ENCODE measurements around the gene CTNNBIP1. TPM values are rescaled to one million over a fixed set of nuclear protein-coding genes. Genes with fewer than 3 reads are reported as not detected.

Gene CTNNBIP1
- total RNA-seq, 1 experiment from 2014 or later = 14.6 TPM

GRCh38 chr1:9929431-9930385, 19.6 kb upstream of the CTNNBIP1 start:
- no peaks in the 10 kb centered on the region for H3K9me3 ChIP-seq (ENCODE audit: low read depth, low read length, poor library complexity, severe bottlenecking)
- H3K4me1 ChIP-seq (ENCODE audit: insufficient read depth, low read length, poor library complexity, severe bottlenecking) = peaks cover 6% of the 10 kb centered on the region
- H3K36me3 ChIP-seq (ENCODE audit: insufficient read depth, low read length, poor library complexity, severe bottlenecking) = peaks cover 20% of the 10 kb centered on the region
- TF ChIP-seq EZH2 (IDR thresholded peaks at IDR 0.05; ENCODE audit: borderline replicate concordance, low read depth, low read length, poor library complexity, severe bottlenecking) (no peak), CTCF (conservative IDR thresholded peaks at IDR 0.05; ENCODE audit: low read depth, low read length) (no peak)
- BruUV-seq (replicated peaks) = TSS peak; percentile 13
- H3K27ac ChIP-seq (ENCODE audit: low read depth, low read length, poor library complexity, severe bottlenecking) = no peak overlapping the region
- intact Hi-C loops (cut with micrococcal nuclease; ENCODE audit: unreplicated experiment) = no loop called here
- DNase-seq (ENCODE audit: low spot score) = peak; percentile 26
- CTCF ChIA-PET = interaction anchor here (0.7 kb wide), 1 partner anchor 217 kb away, joined by 3 read pairs; no protein-coding TSS in a partner anchor
- POLR2A ChIA-PET (ENCODE audit: low non-redundant PET) = no interaction called here
- H3K27me3 ChIP-seq (replicated peaks; ENCODE audit: insufficient read depth, low read depth, low read length, poor library complexity) = no peaks in the 10 kb centered on the region
- H3K4me3 ChIP-seq (ENCODE audit: low read depth, low read length, poor library complexity, severe bottlenecking) = no peak overlapping the region

- no peaks in the 10 kb centered on the region for H3K9me3 ChIP-seq (ENCODE audit: low read depth, low read length, poor library complexity, severe bottlenecking)
- peaks cover 8% of the 10 kb centered on the region for H3K36me3 ChIP-seq (ENCODE audit: insufficient read depth, low read length, poor library complexity, severe bottlenecking)
- no peak for DNase-seq (ENCODE audit: low spot score)
- H3K4me1 ChIP-seq (ENCODE audit: insufficient read depth, low read length, poor library complexity, severe bottlenecking) = peaks cover 17% of the 10 kb centered on the region
- BruUV-seq (replicated peaks) = no TSS peak
- POLR2A ChIA-PET (ENCODE audit: low non-redundant PET) = no interaction called here
- CTCF ChIA-PET = no interaction called here
- no peak overlapping the region for H3K27ac ChIP-seq (ENCODE audit: low read depth, low read length, poor library complexity, severe bottlenecking)
- intact Hi-C loops (cut with micrococcal nuclease; ENCODE audit: unreplicated experiment) = no loop called here
- no peaks in the 10 kb centered on the region for H3K27me3 ChIP-seq (replicated peaks; ENCODE audit: insufficient read depth, low read depth, low read length, poor library complexity)
- TF ChIP-seq EZH2 (IDR thresholded peaks at IDR 0.05; ENCODE audit: borderline replicate concordance, low read depth, low read length, poor library complexity, severe bottlenecking) = no peak
- TF ChIP-seq CTCF (conservative IDR thresholded peaks at IDR 0.05; ENCODE audit: low read depth, low read length) = no peak
- no peak overlapping the region for H3K4me3 ChIP-seq (ENCODE audit: low read depth, low read length, poor library complexity, severe bottlenecking)
Observed at GRCh38 chr1:9927259-9927658, 17.2 kb upstream of the CTNNBIP1 start.

- BruUV-seq (replicated peaks) = no TSS peak
- ChIA-PET POLR2A (ENCODE audit: low non-redundant PET) (no interaction called here), CTCF (interaction anchor here (0.5 to 0.6 kb wide), 2 partner anchors 15 to 28 kb away, joined by 3 to 13 read pairs; no protein-coding TSS in a partner anchor)
- H3K9me3 ChIP-seq (ENCODE audit: low read depth, low read length, poor library complexity, severe bottlenecking) = no peaks in the 10 kb centered on the region
- no peak overlapping the region for H3K27ac ChIP-seq (ENCODE audit: low read depth, low read length, poor library complexity, severe bottlenecking)
- peaks cover 14% of the 10 kb centered on the region for H3K4me1 ChIP-seq (ENCODE audit: insufficient read depth, low read length, poor library complexity, severe bottlenecking)
- no peak overlapping the region for H3K4me3 ChIP-seq (ENCODE audit: low read depth, low read length, poor library complexity, severe bottlenecking)
- intact Hi-C loops (cut with micrococcal nuclease; ENCODE audit: unreplicated experiment) = no loop called here
- no peaks in the 10 kb centered on the region for H3K27me3 ChIP-seq (replicated peaks; ENCODE audit: insufficient read depth, low read depth, low read length, poor library complexity)
- no peaks in the 10 kb centered on the region for H3K36me3 ChIP-seq (ENCODE audit: insufficient read depth, low read length, poor library complexity, severe bottlenecking)
- DNase-seq (ENCODE audit: low spot score) = peak; percentile 77
- no peak for TF ChIP-seq CTCF (conservative IDR thresholded peaks at IDR 0.05; ENCODE audit: low read depth, low read length)
- TF ChIP-seq EZH2 (IDR thresholded peaks at IDR 0.05; ENCODE audit: borderline replicate concordance, low read depth, low read length, poor library complexity, severe bottlenecking) = no peak
Observed at GRCh38 chr1:9922342-9922741, 12.3 kb upstream of the CTNNBIP1 start.

Measured in A673 (cell line).